ENCODE data around the gene MTHFSD. TPM values are rescaled to one million over a fixed set of nuclear protein-coding genes. Genes with fewer than 3 reads are reported as not detected.

MTHFSD gene
- total RNA-seq, 1 experiment from 2014 or later, result 15.7 TPM

DNA sequence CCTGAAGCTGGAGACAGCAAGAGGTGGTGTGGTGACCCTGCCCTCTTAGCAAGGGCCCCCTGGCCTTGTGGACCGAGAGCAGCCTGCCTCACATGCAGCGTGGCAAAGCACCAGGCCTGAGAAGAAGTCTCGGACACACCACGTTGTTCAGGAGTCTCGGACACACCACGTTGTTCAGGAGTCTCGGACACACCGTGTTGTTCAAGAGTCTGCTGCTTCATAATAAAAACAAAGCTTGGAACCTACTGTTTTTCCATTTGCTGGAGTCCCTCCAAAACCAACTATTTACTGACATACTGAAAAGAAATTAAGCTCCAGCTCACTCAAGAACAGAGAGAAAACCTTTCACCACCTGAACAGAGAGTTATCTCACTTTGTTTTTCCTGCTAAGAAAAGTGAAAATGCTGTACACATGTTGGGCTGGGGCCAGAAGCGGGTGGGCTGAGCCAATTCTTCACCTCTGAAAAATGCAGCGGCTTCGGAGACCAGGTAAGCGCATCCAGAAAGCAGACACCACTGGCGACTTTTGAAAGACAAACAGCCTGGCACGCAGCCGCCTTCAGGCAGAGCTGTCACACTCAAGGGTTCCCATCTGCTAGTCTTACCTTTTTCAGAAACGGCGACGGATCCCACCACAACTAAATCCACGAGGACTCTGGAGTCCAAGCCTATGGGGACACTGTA lies 8.9 kb downstream of the MTHFSD start:
- Mint-ChIP-seq H3K27ac (no peak overlapping the region), H3K27me3 (ENCODE audit: low read depth) (no peaks in the 10 kb centered on the region), H3K4me1 (no peaks in the 10 kb centered on the region), H3K9me3 (peaks cover 3% of the 10 kb centered on the region; the same call in 1 of the 2 replicates), H3K36me3 (peaks cover 15% of the 10 kb centered on the region), H3K4me3 (no peak overlapping the region)
- ChIA-PET POLR2A (no interaction called here), CTCF (no interaction called here)
- TF ChIP-seq, protein P1, sequence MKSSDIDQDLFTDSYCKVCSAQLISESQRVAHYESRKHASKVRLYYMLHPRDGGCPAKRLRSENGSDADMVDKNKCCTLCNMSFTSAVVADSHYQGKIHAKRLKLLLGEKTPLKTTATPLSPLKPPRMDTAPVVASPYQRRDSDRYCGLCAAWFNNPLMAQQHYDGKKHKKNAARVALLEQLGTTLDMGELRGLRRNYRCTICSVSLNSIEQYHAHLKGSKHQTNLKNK (CRISPR knock-in tag; IDR thresholded peaks at IDR 0.05), result no peak
- TF ChIP-seq, protein P2, sequence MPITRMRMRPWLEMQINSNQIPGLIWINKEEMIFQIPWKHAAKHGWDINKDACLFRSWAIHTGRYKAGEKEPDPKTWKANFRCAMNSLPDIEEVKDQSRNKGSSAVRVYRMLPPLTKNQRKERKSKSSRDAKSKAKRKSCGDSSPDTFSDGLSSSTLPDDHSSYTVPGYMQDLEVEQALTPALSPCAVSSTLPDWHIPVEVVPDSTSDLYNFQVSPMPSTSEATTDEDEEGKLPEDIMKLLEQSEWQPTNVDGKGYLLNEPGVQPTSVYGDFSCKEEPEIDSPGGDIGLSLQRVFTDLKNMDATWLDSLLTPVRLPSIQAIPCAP (CRISPR knock-in tag; IDR thresholded peaks at IDR 0.05), result no peak
- TF ChIP-seq, protein P3, sequence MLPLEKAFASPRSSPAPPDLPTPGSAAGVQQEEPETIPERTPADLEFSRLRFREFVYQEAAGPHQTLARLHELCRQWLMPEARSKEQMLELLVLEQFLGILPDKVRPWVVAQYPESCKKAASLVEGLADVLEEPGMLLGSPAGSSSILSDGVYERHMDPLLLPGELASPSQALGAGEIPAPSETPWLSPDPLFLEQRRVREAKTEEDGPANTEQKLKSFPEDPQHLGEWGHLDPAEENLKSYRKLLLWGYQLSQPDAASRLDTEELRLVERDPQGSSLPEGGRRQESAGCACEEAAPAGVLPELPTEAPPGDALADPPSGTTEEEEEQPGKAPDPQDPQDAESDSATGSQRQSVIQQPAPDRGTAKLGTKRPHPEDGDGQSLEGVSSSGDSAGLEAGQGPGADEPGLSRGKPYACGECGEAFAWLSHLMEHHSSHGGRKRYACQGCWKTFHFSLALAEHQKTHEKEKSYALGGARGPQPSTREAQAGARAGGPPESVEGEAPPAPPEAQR (CRISPR knock-in tag; IDR thresholded peaks at IDR 0.05), result no peak
- TF ChIP-seq, protein P4, sequence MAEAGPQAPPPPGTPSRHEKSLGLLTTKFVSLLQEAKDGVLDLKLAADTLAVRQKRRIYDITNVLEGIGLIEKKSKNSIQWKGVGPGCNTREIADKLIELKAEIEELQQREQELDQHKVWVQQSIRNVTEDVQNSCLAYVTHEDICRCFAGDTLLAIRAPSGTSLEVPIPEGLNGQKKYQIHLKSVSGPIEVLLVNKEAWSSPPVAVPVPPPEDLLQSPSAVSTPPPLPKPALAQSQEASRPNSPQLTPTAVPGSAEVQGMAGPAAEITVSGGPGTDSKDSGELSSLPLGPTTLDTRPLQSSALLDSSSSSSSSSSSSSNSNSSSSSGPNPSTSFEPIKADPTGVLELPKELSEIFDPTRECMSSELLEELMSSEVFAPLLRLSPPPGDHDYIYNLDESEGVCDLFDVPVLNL (CRISPR knock-in tag; IDR thresholded peaks at IDR 0.05; ENCODE audit: borderline replicate concordance, low read depth), result no peak
- no peak for TF ChIP-seq NR1H2 (CRISPR knock-in tag; IDR thresholded peaks at IDR 0.05)
- TF ChIP-seq, protein P5, sequence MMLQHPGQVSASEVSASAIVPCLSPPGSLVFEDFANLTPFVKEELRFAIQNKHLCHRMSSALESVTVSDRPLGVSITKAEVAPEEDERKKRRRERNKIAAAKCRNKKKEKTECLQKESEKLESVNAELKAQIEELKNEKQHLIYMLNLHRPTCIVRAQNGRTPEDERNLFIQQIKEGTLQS (CRISPR knock-in tag; conservative IDR thresholded peaks at IDR 0.05), result no peak
- no peak for TF ChIP-seq ATF1 (CRISPR knock-in tag; IDR thresholded peaks at IDR 0.05)
- ATAC-seq, result no peak
- no peak for DNase-seq (ENCODE audit: low spot score)

DNA sequence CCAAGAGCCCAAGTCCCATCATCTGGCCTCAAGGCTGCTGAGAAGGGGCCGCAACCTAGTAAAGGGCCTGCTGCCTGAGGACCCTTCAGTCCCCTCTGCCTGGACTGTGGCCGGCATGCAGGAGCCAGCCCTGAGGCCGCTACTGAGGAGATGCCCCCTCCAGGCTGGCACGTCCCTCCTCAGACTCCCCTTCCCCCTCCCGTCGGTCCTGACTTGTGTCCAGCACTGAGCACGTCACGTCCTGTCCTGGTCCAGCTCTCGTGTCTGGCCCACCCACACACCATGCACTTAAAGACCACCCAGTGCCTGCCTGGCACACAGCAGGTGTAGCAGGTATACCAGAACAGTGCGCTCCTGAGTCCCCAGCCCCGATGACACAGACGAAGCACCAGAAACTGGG lies 9.6 kb downstream of the MTHFSD start:
- Mint-ChIP-seq H3K27ac (no peak overlapping the region), H3K9me3 (peaks cover 3% of the 10 kb centered on the region; the same call in 1 of the 2 replicates), H3K27me3 (ENCODE audit: low read depth) (no peaks in the 10 kb centered on the region), H3K4me3 (no peak overlapping the region), H3K4me1 (no peaks in the 10 kb centered on the region), H3K36me3 (peaks cover 21% of the 10 kb centered on the region)
- TF ChIP-seq, protein P3 (CRISPR knock-in tag; IDR thresholded peaks at IDR 0.05), result no peak
- TF ChIP-seq, protein P6, sequence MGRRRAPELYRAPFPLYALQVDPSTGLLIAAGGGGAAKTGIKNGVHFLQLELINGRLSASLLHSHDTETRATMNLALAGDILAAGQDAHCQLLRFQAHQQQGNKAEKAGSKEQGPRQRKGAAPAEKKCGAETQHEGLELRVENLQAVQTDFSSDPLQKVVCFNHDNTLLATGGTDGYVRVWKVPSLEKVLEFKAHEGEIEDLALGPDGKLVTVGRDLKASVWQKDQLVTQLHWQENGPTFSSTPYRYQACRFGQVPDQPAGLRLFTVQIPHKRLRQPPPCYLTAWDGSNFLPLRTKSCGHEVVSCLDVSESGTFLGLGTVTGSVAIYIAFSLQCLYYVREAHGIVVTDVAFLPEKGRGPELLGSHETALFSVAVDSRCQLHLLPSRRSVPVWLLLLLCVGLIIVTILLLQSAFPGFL (CRISPR knock-in tag; IDR thresholded peaks at IDR 0.05; ENCODE audit: borderline replicate concordance), result no peak
- TF ChIP-seq ZNF138 (CRISPR knock-in tag; conservative IDR thresholded peaks at IDR 0.05) (no peak), ATF1 (CRISPR knock-in tag; IDR thresholded peaks at IDR 0.05) (no peak), NFYB (CRISPR knock-in tag; conservative IDR thresholded peaks at IDR 0.05; ENCODE audit: low read depth) (no peak), NR1H2 (CRISPR knock-in tag; IDR thresholded peaks at IDR 0.05) (no peak)
- TF ChIP-seq, protein P7, sequence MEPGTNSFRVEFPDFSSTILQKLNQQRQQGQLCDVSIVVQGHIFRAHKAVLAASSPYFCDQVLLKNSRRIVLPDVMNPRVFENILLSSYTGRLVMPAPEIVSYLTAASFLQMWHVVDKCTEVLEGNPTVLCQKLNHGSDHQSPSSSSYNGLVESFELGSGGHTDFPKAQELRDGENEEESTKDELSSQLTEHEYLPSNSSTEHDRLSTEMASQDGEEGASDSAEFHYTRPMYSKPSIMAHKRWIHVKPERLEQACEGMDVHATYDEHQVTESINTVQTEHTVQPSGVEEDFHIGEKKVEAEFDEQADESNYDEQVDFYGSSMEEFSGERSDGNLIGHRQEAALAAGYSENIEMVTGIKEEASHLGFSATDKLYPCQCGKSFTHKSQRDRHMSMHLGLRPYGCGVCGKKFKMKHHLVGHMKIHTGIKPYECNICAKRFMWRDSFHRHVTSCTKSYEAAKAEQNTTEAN (CRISPR knock-in tag; IDR thresholded peaks at IDR 0.05), result no peak
- ATAC-seq (no peak), DNase-seq (ENCODE audit: low spot score) (no peak)
- POLR2A ChIA-PET, result no interaction called here
- CTCF ChIA-PET, result no interaction called here

All from WTC11 (cell line).